Raji (cell line): ENCODE measurements around the gene APOM.

Experiments used
- POLR2A ChIP-seq: IDR thresholded peaks from 2 replicates; pipeline ENCODE4 v1.6.1; 2011; ENCODE audit warnings: low read depth, low read length, control low read depth; ENCODE audit not compliant: insufficient read depth

The APOM gene

DNA sequence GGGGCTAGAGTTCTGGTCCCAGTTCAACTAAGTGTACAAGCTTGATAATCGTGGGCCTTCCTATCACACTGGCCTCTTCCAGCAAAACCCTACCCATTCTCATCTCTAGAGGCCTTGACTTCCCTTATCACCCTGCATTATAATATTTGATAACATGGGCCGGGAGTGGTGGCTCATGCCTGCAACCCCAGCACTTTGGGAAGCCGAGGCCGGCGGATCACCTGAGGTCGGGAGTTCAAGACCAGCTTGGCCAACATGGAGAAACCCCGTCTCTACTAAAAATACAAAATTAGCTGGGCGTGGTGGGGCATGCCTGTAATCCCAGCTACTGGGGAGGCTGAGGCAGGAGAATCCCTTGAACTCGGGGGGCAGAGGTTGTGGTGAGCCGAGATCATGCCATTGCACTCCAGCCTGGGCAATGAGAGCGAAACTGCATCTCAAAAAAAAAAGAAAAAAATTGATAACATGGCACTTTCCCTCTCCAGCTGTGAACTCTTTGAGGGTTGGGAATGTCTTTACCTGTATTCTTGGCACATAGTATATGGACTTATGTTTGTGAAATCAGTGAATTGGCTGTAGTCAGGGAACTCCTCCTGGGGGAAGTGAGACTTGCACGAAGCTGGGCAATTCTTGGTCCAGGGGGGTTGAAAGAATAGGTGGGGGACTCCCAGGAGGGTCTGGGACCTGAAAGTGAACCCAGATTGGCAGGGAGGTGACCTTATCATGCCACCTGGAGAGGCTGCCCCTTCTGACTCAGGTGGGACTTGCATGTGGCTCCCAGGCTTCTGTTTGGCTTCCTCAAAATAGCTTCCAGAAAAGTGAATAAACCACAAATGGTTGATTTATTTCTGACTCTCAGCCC, 5.8 kb downstream of the APOM start:
- no peak for TF ChIP-seq POLR2A

DNA sequence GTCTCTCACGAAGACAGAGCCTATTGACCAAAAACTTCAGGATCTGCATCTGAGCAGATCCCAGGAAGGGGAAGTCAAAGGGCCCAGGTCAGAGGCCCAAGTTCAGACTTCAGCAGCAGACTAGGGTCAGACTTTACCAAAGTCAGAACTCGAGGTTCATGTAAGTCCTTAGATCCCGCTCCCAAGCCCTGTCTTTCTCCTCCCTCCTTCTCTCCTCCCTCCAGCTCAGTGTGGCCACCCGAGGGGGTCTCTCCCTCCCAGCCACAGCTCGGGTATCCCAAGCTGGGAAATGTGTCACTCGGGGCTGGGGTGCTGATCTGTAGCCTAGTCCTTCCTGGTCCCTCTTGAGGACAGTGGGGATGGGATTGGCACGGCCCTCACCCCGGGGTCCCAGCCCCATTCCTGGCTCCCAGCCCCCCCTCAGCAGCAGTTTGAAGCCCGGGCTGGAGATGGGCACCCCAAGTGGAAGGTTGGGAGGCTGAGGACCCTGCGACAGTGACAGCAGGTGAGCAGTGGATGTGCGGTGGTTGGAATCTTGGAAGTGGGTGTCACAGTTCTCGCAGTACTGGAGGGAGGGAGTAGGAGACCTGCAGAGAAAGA, 6.5 kb downstream of the APOM start:
- TF ChIP-seq POLR2A, result no peak

DNA sequence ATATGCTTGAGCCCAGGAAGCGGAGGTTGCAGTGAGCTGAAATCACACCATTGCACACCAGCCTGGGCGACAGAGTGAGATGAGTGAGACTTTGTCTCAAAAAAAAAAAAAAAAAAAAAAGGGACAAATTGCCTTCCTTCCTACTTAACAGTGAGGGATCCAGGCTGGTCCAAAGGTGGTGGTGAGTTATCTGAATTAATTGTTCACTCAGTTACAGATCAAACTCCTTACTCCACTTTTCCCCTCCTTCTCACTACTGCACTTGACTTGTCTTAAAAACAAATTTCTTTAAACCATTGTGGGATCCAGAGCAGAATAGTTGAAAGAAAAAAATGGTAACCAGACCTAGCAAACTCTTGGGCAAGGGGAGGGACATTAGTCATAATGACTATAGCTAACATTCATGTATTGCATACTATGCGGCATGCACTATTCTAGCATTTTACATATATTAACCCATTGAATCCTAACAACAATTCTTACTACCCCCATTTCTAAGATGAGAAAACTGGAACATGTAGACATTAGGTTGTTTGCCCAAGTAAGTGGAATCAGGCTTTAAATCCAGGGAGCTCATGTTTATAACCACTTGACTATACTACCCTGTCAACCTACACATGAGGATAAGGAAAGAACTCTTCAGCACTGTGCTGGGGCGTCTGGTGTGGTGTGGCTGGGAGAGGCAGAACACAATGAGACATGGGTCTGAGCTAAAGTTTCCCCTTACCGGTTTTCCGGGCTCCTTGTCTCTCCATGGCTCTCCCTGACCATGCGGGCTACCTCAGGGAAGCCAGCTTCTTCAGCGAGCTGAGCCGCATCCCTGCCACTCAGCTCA, 7.6 kb downstream of the APOM start:
- no peak for TF ChIP-seq POLR2A

DNA sequence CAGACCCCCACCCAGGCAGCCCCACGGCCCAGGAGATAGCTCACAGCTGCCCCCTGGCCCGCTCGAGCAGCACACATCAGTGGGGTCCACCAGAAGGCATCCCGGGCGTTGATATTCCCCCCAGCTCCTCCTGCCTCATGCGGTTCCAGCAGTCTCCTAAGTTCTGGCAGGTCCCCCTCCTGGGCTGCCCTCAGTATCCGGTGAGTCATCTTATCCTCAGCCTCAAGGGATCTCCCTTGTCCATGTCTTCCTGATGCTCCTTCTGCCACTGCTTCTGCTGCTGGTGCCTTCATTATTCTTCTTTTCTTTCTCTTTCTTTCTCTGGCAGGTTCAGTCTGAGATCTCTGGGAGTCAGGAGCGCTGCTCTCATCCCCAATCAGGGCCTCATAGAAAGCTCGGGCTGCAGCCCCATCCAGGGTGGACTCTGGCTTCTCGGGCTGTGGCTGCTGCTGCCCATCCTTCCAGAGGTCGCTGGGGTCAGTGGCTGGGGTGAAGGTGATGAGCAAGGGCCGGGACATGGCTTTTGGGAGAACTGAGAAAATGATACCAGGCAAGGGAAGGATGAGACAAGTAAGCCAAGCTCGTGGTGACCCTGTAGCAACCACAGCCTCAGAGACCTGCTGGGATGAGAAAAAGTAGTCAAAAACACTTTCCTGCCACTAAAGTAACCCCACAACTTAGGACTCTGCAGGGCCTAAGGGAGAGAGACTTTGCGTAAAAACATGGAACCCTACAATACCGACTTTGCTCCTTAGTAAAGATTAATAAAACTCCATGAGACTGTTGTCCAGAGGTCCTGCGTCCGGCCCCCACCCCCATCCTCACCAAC, 8.5 kb downstream of the APOM start:
- no peak for TF ChIP-seq POLR2A

DNA sequence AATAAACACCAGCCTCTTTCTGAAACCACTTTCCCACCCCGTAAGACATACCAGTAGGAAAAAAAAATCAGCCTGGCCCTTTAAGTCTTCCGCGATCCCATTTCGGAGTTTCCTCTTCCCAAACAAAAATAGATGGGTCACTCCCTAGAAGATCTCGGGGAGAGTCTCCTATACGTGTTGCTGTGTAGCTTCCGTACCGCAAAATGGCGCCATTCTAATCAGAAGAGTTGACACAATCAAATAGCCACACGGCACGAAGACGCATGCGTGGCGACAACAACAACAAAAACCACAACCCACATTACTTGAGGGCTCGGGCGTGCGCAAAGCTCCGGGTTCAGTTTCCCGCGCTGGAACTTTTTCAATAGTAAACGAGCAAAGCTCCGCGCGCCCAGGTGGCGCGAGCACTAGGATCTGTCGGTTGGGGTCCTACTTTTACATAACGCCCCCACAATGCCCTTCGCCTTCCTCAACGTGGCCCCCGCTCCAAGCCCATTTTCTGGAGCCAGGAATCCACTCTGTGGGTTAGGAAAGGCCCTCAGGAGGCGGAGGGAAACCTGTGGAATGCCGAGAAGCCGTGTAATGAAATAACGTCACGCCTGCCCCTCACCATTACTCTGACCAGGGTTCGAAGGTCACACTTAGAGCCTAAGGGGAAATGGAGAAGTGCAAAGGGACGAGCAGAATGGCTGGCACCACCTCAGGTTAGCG, 9.3 kb downstream of the APOM start, which contains the start of gene GPANK1:
Gene GPANK1 (minus strand): TSS at position 208 of the 711 bp plus-strand sequence. CDS start 519 bp downstream, outside the sequence.
- TF ChIP-seq POLR2A, result peak; percentile 77

DNA sequence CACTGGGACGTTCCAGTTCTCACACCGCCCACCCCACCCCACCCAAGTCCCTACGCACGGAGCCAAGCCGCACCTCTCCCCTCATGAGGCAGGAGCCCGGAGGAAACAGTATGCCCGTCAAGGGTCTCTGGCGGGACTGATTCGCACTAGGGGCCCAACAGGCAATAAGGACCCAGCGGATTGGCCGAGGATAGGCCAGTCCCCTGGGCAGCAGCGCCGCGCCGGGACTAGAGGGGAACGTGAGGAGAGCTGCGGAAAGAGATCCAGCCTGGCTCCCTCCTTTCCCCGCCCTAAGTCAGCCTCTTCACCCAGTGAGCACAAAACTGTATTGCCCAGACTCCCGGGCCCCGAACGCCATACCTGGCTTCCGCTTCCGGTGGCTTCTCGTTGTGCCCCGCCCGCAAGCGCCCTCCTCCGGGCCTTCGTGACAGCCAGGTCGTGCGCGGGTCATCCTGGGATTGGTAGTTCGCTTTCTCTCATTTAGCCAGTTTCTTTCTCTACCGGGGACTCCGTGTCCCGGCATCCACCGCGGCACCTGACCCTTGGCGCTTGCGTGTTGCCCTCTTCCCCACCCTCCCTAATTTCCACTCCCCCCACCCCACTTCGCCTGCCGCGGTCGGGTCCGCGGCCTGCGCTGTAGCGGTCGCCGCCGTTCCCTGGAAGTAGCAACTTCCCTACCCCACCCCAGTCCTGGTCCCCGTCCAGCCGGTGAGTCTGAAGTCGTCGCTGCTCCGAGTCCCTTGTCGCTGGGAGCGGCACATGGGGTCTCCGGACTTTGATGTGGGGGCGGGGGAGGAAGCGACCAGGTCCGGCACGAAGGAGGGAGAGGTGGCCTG, 10.0 kb downstream of the APOM start, which contains the start of gene CSNK2B:
Gene CSNK2B (plus strand): TSS at position 580 of the 836 bp plus-strand sequence. CDS start 752 bp downstream, outside the sequence.
- peak; percentile 93 for TF ChIP-seq POLR2A

DNA sequence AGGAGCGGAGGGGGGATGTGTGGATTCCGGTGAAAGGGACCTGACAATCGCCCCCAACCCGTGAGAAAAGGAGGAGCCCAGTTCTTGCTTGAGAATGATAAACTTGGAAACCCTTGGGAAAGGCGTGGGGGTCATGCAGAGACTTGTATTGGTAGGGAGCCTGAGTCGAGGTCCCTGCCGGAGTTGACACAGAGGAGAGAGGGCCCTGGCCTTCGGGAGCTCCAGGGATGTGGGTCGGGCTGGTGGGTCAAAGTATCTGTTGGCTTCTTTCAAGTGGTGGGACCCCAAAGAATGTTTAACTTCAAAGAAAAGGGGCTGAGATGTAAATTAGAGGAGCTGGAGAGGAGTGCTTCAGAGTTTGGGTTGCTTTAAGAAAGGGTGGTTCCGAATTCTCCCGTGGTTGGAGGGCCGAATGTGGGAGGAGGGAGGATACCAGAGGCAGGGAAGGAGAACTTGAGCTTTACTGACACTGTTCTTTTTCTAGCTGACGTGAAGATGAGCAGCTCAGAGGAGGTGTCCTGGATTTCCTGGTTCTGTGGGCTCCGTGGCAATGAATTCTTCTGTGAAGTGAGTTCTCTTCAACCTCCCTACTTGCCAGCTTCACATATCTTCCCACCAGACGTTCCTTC, 10.8 kb downstream of the APOM start:
- no peak for TF ChIP-seq POLR2A

DNA sequence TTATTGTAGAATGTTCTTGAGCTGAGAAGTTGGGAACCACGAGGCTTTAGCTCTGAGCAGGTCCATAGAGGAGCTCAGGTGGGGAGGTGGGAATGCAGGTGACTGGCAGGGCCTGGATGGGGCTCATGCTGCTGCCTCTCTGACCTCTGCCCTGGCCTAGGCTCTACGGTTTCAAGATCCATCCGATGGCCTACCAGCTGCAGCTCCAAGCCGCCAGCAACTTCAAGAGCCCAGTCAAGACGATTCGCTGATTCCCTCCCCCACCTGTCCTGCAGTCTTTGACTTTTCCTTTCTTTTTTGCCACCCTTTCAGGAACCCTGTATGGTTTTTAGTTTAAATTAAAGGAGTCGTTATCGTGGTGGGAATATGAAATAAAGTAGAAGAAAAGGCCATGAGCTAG, 14.0 kb downstream of the APOM start, which contains the start of gene LY6G5B:
Gene LY6G5B (plus strand): TSS at position 301 of the 400 bp plus-strand sequence. CDS start 975 bp downstream, outside the sequence.
- TF ChIP-seq POLR2A, result no peak

DNA sequence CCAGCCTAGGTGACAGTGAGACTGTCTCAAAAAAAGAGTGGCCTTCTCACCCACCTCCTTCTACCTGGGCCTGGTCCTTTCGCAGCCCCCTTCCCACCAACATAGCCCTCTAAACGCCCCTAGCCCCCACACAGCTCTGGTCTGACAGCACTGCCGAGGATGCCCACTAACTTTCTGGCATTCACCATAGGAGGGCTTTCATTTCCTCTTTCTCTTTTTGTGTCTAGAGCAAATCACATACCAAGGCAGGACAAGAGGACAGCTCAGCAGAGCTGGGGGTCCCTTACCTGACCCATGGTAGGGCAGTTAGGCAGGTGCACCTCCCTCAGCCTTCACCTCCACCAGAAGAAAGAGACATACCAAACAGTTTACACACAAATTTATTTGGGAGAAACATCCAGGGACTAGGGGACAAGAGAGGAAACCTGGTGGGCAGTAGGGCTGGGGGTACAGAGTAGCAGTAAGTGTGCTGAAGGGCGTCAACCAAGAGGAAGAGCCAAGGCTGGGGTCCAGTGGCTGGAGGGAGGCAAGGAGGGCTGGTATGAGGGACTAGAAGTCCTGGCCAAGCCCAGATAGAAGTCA, 20.7 kb downstream of the APOM start:
- TF ChIP-seq POLR2A, result no peak

DNA sequence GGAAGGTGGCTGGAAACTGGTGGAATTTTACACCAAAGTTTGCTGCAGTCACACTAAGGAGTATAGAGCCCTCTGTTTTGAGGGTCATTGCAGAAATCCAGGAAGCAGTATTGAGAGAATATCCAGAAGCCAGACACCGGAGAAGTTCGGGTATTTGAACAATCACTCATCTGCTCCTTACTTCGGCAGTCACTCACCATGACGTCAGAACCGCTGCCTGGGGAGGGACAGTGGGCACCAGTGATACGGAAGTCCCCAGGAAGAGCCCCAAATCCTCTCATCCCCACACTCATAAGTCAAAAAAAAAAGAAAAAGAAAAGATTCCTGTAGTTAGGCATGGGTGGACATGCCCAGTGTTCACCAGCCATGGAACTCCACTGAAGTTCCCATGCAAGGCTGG, 21.2 kb downstream of the APOM start:
- TF ChIP-seq POLR2A, result no peak

DNA sequence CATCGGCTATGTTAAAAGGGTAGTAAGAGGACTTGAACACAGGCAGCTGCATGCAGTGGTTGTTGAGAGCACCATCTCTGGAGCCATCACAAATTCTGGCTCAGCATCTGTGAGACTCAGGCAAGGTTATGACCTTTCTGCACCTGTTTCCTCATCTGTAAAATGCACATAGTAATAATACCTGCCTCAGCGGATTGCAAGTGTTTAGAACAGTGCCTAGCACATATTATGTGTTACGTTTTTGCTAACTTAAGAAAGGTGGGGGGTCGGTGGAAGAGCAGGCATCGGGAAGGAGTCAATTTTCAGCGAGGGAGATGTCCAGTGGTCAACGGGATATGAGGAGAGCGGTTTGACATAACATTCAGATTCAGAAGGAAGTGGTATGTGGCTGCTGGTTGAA, 22.3 kb downstream of the APOM start:
- no peak for TF ChIP-seq POLR2A
